ENCODE data around the gene PARP6.

- TF ChIP-seq CTCF (IDR thresholded peaks at IDR 0.05), result no peak
- TF ChIP-seq POLR2A (IDR thresholded peaks at IDR 0.05), result no peak
- TF ChIP-seq EP300 (IDR thresholded peaks at IDR 0.05), result no peak
Measured at GRCh38 chr15:72276326-72276700, 4.0 kb upstream of the PARP6 start.
